ENCODE data around the gene CAMTA1.

The CAMTA1 gene

DNA sequence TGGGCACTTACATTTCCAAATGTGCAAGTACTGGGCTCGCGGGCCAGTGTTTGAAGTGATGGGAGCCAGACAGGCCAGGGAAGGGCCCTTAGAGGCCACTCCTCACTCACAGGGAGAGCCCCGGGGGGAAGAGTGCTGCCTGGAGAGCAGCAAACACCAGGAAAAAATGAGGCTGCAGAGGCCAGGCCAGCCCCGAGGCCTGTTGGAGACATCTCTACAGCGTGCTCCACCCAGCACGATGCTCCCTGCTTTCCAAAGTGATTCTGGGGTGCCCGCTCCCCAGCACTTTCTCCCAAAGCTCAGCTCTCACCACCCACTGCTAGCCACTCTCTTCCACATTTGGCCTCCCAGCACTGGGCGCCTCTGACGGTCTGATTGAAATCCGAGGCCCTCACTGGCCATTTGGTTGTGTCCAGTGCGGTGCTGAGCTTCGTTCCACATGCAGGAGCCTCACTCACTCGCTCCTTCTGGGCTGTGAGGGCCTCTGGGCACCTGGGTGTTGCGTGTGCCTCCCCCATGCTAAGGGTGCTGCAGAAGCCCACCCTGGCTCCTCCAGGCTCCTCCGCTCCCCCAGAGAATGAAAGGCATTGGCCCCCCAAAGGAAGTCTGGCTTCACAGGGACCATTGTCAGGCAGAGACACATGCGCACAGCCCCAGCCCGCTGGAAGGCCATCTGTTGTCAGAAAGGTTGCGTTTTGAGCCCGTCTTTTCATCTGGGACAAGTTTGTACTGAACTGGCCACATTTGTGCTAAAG lies 600.4 kb downstream of the CAMTA1 start:
- DNase-seq (ENCODE audit: low read depth, low spot score): no peak

DNA sequence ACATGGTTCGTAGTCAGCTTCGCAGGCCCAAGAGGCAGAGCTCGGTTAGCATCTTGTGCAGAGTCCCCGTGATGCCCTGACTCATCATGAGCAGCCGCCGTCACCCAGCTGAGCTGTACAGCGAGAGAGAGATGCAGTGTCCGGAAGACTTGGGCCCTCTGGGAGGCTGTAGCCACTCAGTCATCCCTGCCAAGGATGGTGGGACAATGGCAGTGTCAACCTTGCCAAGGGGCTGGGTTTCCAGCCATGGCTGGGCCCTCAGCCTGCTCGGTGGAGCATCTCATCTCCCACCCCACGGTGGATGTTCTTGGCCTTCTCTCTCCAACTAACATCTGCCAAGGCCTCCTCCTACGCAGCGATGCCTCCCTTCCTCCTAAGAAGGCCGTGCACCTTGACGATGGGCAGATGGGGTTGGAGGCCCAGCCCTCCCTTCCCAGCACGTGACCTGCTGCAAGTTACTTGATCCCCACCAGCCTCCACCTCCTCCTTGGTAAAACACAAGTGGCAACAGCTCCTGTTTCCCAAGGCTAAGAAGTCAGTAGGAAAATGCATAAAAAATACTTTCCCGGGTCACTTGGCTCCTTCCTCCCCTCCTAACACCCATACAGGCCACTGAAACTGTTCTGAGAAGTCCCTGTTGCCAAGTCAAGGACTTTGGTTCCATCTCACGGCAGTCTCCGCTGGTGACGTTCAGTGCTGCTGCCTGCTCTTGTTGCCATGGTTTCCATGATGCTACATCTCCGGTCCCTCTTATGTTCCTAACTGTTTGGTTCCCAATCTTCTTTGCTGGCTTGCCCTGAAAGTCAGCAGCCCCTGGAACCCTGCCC lies 601.2 kb downstream of the CAMTA1 start:
- no peak for DNase-seq (ENCODE audit: low read depth, low spot score)

DNA sequence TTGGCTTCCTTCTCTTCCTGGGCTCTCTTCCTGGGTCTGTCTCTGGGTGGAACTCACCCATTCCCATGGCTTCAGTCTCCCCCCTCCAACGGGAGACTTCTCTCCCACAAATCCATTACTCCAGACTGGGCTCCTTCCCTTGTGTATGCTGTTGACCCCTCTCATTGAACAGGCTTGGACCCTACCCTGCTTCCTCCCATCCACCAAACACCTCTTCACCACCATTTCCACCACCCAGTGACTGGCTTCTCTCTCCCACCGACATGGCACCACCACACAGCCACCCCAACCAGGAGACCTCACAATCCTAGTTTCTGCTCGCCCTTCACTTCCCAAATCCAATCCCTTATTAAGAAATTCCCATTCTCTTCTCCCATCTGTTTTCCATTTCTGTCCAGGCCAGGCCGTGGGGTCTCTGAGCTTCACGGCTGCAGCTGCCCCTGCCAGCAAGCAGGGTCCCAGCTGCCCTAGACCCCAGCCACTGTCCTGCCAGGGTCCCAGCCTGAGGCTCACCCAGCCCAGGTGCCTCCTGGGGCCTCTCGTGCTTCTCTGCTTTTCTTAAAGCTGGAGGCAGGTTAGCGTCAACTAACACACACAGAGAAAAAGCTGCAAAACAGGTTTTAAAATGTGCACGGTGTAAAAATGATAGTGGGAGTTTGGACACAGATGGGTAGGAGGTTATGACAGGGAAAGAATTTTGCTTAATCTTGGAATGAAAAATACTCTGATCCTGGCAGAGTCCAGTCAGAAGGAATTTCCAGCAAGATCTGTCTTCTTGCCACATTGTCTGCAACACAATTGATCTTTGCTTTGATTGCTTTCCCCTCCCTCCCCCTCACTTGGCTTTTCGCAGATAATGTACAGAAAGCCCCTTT lies 602.0 kb downstream of the CAMTA1 start:
- no peak for DNase-seq (ENCODE audit: low read depth, low spot score)

DNA sequence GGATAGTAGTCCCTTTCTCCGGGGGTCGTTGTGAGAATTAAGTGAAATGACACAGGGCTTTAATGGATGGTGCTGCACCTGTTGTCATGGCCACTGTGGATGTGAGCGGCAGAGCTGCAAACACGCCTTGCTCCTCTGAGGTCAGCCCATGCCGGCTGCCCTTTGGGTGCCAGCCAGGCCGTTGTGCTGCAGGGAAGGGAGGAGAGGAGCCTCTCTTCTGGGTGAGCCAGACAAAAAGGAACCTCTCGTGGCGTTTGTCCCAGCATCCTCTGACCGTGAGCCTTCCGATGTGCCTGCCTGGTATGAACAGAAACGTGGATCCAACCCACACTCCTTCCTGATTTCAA lies 602.9 kb downstream of the CAMTA1 start:
- no peak for DNase-seq (ENCODE audit: low read depth, low spot score)

DNA sequence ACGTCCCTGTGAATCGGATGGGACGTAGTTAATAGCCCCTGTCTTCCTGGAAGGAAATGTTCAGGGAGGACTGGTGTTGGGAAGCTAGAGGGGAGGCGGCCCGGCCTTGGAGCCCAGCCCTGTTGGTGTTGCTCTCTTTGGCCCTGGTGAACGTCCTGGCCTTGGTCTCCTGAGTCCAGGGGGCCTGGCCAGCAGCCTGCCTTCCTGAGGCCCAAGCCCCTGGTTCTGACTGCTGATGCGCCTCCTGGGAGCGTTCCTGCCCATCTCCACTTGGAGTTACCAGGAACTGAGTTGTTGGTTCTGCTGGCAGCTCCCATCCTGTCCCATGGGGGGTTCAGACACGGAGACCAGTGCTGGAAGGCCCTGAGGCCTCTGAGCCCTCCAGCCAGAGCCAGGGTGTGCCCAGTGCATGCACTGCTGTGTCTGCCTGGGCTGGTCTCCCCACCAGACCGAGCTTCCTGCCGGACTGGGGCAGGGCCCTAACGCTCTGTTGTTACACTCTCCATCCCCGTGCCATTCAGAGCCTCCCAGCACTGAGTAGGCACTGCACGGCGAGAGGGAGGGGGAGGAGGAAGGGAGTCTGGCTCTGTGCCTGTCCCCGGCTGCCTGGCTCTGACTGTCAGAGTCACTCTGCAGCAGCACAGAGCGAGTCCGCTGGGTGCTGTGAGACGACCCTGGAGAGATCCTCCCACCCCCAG lies 603.4 kb downstream of the CAMTA1 start:
- no peak for DNase-seq (ENCODE audit: low read depth, low spot score)

DNA sequence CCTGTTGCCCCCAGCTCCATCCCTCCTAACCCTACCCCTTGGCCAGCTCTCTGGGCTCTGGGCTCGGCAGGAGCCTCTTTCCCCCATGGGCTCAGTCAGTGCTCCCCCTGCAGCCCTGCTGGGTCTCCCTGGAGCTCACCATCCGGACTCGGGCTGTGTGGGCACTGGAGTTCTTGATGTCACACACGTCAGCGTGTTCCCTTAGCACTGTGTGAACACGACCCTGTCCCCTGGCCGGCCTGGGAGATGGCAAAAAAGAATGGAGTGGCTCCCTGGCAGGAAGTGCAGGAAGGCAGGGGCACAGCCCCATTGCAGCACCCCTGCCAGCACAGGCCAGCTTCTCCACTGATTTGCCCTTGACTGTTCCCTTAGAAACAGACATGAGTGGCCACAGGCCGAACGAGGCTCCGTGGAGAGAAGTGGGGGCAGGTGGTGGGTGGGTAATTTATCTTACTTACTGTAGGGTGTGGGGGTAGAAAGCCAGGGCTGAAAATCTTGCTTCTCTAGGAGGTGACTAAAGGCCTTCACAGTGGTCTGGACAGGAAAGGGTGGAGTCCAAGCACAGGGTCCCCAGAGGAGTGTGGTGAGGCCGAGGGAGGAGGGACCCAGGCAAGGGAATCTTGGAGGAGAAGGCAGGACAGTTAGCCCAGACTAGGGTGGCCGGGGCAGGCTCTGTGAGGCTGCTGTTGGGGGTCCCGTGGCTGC lies 604.1 kb downstream of the CAMTA1 start:
- DNase-seq (ENCODE audit: low read depth, low spot score): no peak

DNA sequence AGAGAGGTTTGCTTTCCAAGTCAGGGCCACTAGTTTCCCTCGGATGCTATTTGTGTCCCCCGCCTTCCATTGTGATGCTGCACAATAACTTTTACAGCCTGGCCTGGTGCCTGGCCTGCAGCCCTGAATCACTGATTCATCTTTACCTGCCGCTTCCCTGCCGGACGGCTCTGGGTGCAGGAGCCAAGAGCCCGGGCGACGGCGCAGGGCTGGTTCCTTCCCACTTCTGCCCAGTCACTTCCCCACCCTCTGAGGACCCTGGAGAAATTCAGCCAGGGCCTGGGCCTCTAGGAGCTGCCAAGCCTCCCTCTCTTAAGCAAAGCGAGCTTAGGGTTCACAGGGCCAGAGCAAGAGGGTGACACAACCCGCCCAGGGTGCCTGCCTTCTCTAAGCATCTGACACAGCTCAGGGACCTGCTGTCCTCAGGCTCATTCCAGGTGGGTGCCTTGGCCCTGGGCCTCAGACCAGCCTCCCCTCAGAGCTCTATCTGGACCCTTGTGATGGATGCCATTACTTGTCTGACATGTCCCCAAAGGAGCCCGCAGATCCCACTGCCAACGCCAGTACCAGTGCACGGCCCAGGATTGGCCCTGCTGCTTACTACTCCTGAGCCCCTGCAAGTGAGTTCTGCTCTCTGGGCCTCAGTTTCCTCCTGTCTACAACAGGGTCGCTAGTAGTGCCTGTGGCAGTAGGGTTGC lies 604.8 kb downstream of the CAMTA1 start:
- no peak for DNase-seq (ENCODE audit: low read depth, low spot score)

DNA sequence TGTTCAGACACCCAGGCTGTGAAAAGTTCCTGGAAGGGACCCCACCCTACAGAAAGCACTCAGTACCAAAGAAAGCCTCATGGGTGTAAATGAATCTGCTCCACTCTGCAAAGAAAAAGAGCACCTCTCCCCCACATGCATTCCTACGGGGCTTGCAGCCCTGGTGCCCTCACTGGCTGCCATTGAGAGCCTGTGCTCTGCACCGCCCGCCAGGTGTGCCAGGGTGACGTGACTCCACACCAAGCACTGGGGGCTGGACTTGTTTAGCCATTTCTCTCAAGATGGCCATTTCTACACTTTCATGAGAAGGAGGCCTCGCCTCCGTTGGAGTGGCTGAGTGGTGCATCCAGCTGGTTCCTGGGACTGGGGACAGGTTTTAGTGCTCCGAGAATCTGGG lies 605.3 kb downstream of the CAMTA1 start:
- DNase-seq (ENCODE audit: low read depth, low spot score): no peak

DNA sequence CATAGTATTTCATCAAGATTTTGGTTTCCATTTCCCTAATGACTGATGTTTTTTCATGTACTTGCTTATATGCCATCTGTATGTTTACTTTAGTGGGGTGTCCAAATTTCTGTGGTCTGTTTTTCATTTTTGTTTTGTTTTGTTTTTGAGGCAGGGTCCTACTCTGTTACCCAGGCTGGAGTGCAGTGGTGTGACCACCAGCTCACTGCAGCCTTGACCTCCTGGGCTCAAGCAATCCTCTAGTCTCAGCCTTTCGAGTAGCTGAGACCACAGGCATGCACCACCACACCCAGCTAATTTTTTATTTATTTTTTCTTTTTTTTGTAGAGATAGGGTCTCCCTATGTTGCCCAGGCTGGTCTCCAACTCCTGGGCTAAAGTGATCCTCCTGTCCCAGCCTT lies 607.9 kb downstream of the CAMTA1 start:
- DNase-seq (ENCODE audit: low read depth, low spot score): no peak

DNA sequence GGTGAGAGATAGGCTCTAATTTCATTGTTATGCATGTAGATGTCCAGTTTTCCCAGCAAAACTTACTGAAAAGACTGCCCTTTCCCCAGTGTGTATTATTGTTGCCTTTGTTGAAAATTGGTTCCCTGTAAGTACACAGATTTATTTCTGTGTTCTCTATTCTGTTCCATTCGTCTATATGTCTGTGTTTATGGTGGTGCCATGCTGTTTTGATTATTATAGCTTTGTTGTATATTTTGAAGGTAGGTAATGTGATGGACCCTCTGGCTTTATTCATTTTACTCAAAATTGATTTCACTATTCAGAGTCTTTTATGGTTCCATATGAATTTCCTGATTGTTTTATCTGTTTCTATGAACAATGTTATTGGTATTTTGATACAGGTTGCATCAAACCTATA lies 610.0 kb downstream of the CAMTA1 start:
- DNase-seq (ENCODE audit: low read depth, low spot score): no peak

DNA sequence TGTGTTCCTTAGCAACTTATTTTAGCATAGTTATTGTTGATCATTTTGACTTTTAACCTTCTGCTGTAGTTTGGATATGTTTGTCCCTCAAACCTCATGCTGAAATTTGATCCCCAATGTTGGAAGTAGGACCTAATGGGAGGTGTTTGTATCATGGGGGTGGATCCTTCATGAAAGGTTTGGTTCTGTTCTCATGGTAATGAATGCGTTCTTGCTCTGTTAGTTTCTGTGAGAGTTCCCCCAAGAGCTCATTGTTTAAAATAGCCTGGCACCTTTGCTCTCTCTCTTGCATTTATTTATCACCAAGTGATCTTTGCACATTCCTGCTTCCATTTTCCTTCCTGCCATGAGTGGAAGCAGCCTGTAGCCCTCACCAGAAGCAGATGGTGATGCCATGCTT lies 613.7 kb downstream of the CAMTA1 start:
- DNase-seq (ENCODE audit: low read depth, low spot score): no peak

DNA sequence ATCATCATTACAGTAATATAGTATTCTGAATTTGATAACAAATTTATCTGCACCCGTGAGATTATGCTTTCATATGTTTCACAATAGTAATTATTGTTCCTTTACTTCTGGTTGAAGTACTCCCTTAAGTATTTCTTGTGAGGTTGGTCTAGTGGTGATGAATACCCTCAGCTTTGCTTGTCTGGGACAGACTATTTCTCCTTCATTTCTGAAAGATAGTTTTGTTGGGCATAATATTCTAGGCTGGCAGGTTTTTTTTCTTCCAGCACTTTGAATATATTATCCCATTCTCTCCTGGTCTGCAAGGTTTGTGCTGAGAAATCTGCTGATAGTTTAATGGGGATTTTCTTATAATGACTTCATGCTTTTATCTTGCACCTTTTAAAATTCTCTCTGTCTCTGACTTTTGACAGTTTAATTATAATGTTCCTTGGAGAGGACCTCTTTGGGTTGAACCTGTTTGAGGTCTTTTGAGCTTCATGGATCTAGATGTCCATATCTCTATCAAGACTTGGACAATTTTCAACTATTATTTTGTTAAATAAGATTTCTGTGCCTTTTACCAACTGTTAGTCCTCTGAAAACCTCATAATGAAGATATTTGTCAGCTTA lies 614.4 kb downstream of the CAMTA1 start:
- no peak for DNase-seq (ENCODE audit: low read depth, low spot score)

DNA sequence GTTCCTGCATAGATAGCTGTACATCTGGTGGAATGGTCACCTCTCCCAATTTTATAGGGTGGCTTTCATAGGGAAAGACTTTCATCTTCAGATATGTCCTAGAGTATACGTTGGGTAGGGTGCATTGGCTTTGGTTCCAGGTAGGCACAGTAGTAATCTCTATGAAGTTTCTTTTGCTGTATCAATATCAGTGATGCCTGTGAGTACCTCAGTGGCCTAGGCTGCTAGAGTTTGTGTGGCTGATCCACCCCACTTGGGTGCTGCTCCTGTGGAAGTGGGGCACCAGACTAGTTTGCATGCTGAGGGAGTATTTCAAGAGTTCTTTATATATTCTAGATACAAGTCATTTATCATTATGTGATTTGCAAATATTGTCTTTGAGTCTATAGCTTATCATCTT lies 615.3 kb downstream of the CAMTA1 start:
- DNase-seq (ENCODE audit: low read depth, low spot score): no peak

DNA sequence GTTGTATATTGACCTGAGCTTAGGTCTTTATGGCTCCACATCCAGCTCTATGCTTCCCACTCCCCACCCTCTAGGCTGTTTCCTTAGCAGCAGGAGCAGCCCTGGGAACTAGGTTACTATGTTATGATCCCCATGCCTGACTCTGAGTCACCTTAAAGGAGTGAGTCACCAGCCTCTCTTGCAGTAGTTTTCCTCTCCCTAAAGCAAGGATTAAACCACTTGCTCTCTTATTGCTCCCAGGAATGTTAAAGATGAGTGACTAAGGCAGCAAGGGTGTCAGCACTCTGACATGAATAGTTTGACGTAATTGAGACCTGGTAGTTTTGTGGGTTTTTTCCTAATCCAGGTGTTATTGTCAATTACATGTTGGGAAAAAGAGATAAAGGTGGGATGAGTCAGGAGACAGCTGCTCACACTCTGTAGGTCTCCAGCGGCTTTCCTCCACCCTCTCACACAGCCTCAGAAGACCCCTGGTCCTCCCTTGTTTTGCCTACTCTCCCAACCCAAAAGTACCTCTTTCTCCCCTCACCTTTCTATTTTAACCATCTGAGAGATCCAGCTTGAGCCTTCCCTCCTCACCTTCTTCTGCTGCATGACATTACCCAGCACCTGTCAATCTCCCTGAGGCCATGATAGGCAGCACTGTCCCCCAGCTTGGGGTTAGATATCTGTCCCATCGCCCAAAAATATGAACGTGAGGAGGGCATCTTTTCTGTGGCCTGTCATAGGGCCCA lies 616.7 kb downstream of the CAMTA1 start:
- DNase-seq (ENCODE audit: low read depth, low spot score): no peak

DNA sequence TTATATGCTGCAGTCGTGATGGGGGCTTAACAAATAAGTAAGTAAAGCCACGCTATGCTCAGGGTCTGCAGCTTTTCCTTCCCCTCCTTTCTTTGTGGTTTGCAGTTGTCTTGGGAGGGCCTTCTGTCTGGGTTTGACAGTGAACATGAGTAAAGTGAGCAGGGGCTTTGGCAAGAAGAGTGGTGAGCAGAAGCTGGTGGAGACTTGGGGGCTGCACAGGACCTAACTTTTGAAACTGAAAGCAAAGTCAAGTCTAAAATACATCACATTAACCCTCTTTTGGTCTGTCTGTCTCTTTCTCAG lies 617.2 kb downstream of the CAMTA1 start:
- DNase-seq (ENCODE audit: low read depth, low spot score): no peak

DNA sequence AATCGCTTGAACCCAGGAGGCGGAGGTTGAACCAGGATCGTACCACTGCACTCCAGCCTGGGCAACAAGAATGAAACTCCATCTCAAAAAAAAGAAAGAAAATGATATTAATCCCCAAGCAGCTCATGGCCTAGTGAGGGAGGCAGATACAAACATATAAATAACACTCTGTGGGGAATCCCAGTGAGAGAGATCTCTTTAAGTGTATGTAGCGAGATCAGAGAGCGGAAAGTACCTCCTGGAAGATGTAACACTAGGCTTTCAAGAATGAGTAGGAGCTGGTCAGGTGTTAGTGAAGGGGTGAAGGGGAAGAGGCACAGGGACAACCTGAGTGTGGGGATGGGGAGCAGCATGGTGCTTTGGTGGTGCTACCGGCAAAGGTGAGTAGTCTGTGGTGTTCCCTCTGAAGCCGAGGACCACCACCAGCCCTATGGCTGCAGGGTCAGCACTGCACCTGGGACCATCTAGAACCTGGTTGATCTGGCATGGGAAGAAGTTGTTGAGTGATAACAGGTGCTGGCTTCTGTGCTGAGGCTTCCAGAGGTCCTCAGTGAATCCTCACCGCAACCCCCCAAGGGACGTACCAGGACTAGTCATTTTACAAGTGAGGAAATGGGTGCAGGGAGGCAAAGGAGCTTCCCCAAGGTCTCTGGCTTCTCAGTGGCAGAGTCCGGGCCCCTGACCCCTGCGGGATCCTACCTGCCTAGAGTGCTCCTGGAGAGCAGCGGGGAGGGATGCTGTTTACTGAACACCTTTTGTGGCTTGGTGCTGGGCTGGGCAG lies 618.2 kb downstream of the CAMTA1 start:
- DNase-seq (ENCODE audit: low read depth, low spot score): no peak

DNA sequence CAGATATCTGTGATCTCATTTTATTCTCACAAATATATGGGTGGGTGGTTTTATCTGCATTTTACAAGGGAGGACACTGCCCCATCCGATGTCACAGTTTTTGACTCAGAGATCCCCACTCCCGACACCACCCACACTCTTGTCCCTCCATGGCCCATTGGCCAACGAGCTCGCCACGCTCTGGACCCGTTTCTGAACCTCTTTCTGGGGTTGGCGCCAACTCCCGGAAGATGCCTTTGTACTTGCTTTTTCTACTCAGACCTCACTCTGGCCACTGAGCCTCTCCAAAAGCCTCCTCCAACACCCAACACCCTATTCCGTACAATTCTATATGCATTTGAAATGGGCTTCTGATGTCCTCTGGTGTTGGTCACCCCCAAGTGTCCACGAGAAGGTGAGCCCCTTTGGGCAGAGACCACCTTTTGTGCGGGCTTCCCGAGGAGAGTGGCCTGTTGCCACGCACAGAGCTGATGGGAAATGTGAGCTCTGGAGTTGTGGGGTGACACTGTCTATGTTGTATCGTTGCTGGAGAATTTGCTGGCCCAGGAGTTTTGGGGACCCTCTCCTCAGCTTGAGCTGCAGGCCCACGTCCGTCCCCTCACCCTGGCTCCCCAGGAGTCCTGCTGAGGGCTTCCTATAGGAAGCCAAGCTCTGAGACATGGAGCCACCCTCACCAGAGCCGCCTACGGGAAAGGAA lies 618.9 kb downstream of the CAMTA1 start:
- no peak for DNase-seq (ENCODE audit: low read depth, low spot score)

DNA sequence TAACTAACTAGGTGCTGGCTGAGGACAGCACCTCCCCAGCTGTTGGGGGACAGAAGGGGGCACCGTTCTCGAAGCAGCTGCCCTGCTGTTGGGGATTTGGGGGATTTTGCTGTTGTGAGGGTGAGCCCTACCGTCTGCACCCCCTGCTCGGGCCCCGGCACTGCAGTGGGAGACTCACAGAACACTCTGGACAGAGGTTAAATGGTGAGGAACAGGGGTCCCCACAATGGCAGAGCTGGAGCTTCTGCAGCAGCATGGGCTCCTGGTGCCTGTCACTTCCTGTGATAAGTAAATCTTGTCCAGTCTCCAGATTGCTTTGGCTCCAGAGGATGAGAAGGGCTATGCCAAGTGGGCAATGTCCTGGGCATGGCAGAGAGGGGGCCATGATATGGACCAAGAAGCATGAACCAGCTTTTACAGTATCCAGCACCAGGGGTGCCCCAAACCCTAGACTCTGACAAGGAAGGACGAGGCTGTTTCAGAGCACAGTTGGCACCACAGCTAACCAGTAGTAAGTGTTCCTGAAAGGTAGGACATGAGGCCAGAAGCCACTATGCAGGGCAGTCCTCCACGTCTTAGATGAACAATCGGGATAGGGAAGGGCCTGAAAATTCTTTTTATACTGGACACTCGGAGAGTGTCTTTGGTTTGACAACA lies 620.7 kb downstream of the CAMTA1 start:
- no peak for DNase-seq (ENCODE audit: low read depth, low spot score)
